Keratinocyte (primary cell): ENCODE data around the gene C2orf78. TPM values are rescaled to one million over a fixed set of nuclear protein-coding genes. Genes with fewer than 3 reads are reported as not detected.

Experiments
- DNase-seq: peaks from one replicate; pipeline ENCODE4 v3.0.0-alpha.2; 2011; ENCODE audit warnings: low read depth, missing footprints, low spot score
- FAIRE-seq: peaks from 2 replicates; lab custom pipeline; 2011; peaks lifted over from hg19 to GRCh38; lab: Jason Lieb, UNC
- H2AFZ ChIP-seq: 2 replicates; pipeline ENCODE4 v1.6.0; 2012; ENCODE audit warnings: low read length, control low read depth, inconsistent platforms; ENCODE audit not compliant: control insufficient read depth
- H3K27ac ChIP-seq: 2 replicates; pipeline ENCODE4 v1.5.1; 2011; ENCODE audit warnings: low read length; ENCODE audit not compliant: control insufficient read depth, insufficient read depth
- H3K27me3 ChIP-seq: 3 replicates; pipeline ENCODE4 v1.6.0; 2011; ENCODE audit warnings: low read length; ENCODE audit not compliant: control insufficient read depth, insufficient read depth; ENCODE audit errors: extremely low read depth
- H3K36me3 ChIP-seq, 2 experiments: 2 replicates in 1 of 2; 3 replicates in 1 of 2; pipeline ENCODE4 v1.5.1; 2011; ENCODE audit warnings: low read length in 2 of 2, mild to moderate bottlenecking in 1 of 2; ENCODE audit not compliant: control insufficient read depth in 2 of 2, insufficient read depth in 2 of 2; ENCODE audit errors: extremely low read depth in 1 of 2
- H3K4me1 ChIP-seq: 3 replicates; pipeline ENCODE4 v1.5.1; 2011; ENCODE audit warnings: low read length; ENCODE audit not compliant: control insufficient read depth, insufficient read depth; ENCODE audit errors: extremely low read depth
- H3K4me2 ChIP-seq: 3 replicates; pipeline ENCODE4 v1.6.0; 2011; ENCODE audit warnings: low read depth, low read length; ENCODE audit not compliant: control insufficient read depth, insufficient read depth; ENCODE audit errors: extremely low read depth
- H3K4me3 ChIP-seq, 3 experiments: fragments of 200-600 bp in 1 of 3; sonication (generic) in 1 of 3; 2 replicates in 2 of 3; 3 replicates in 1 of 3; pipeline ENCODE4 v1.5.1; 2011 to 2016; ENCODE audit warnings: low read length in 3 of 3, mild to moderate bottlenecking in 3 of 3, control low read depth in 2 of 3, inconsistent platforms in 1 of 3, low read depth in 1 of 3, mixed read lengths in 1 of 3, mixed run types in 1 of 3, moderate library complexity in 1 of 3; ENCODE audit not compliant: control insufficient read depth in 2 of 3, insufficient read depth in 2 of 3; ENCODE audit errors: extremely low read depth in 1 of 3
- H3K79me2 ChIP-seq: 2 replicates; pipeline ENCODE4 v1.6.0; 2012; ENCODE audit warnings: low read length; ENCODE audit not compliant: control insufficient read depth, insufficient read depth
- H3K9ac ChIP-seq: 3 replicates; pipeline ENCODE4 v1.6.0; 2011; ENCODE audit warnings: low read length; ENCODE audit not compliant: control insufficient read depth, insufficient read depth; ENCODE audit errors: extremely low read depth
- H3K9me1 ChIP-seq: 3 replicates; pipeline ENCODE4 v1.6.0; 2011; ENCODE audit warnings: low read length; ENCODE audit not compliant: control insufficient read depth, insufficient read depth; ENCODE audit errors: extremely low read depth
- H3K9me3 ChIP-seq: 2 replicates; pipeline ENCODE4 v1.5.1; 2012; ENCODE audit warnings: low read depth, low read length; ENCODE audit not compliant: control insufficient read depth
- H4K20me1 ChIP-seq: 3 replicates; pipeline ENCODE4 v1.6.0; 2011; ENCODE audit warnings: low read length; ENCODE audit not compliant: control insufficient read depth, insufficient read depth; ENCODE audit errors: extremely low read depth
- EZH2 ChIP-seq: IDR thresholded peaks from one replicate; pipeline ENCODE4 v1.6.1; 2012; ENCODE audit warnings: inconsistent platforms, mild to moderate bottlenecking, low read length, moderate library complexity
- dilution Hi-C: fragments of 300-500 bp; cut with MboI; formaldehyde crosslinking; loops from one replicate; pipeline ENCODE4 v1.7.0; 2020; ENCODE audit warnings: low sequenced_read_pairs; ENCODE audit not compliant: extremely low pct_ligation_motif_present
- polyA plus RNA-seq, 5 experiments: library from polyadenylated mRNA; depleted of rRNA in 3 of 5; stranded (reverse) in 3 of 5; stranded (forward) in 1 of 5; unstranded in 1 of 5; fragments of >200 nt; gene quantifications; 1 replicate in 1 of 5; 2 replicates in 3 of 5; 3 replicates in 1 of 5; pipeline versions ENCODE4 v1.2.1 to v1.2.3, GENCODE V29; 2011 to 2012; ENCODE audit warnings: missing spikeins in 2 of 5, low read depth in 1 of 5, low replicate concordance in 1 of 5
- TF ChIP-seq, protein P1 (sequence below), 3 experiments: IDR thresholded peaks in 1 of 3; conservative IDR thresholded peaks in 1 of 3; optimal IDR thresholded peaks in 1 of 3; 2 replicates in 2 of 3; 3 replicates in 1 of 3; pipeline versions ENCODE3 to v1.5.1; 2011; ENCODE audit warnings: low read length in 3 of 3, mild to moderate bottlenecking in 3 of 3, moderate library complexity in 2 of 3, control low read depth in 1 of 3, inconsistent platforms in 1 of 3; ENCODE audit not compliant: insufficient read depth in 2 of 3; ENCODE audit errors: extremely low read depth in 1 of 3

C2orf78 gene
- polyA plus RNA-seq, 1 donor (not counting 4 experiments of a cell fraction or from before 2014, with no cell fraction given): not detected

DNA sequence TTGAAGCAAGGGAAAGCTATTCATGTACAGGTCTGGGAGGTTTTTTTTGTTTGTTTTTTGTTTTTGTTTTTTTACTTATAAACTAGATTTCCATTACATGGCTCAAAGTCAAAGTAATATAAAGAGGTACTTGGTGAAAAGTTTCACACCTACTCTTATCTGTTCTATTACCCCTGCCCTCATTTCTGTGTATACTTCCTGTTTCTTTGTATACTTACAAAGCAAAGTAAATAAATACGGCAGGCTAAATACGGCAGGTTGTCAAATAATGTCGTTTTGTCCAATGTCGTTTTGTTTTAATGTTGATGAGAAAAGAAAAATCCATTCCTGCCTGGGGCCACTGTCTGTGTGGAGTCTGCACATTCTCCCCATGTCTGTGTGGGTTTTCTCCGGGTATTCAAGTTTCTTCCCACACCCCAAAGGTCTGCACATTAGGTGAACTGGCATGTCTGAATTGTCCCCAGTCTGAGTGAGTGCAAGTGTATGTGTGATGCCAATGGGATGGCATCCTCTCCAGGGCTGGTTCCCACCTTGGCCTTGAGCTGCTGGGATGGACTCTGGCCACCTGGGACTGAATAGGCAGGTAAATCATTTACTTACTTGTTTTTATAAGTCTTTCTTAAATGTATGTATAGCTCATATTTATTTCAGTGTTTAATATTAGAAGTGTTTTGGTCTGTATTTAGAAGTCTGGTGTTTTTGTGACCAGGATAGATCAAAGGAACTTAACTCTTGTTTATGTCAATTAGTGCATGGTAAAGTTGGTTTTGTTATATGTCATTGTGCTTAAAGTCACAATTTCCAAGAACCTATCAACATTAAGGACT, 58.1 kb downstream of the C2orf78 start:
- Histone ChIP-seq H3K79me2 (peaks cover 48% of the 10 kb centered on the region), H3K36me3 (peaks cover 20 to 33% of the 10 kb centered on the region in 2 experiments), H3K4me2 (no peak overlapping the region), H3K9ac (no peak overlapping the region), H3K4me1 (peaks cover 3% of the 10 kb centered on the region), H3K4me3 (no peak overlapping the region), H2AFZ (no peak overlapping the region), H3K27ac (no peak overlapping the region), H3K9me3 (no peaks in the 10 kb centered on the region), H4K20me1 (peaks cover 7% of the 10 kb centered on the region), H3K9me1 (no peaks in the 10 kb centered on the region), H3K27me3 (no peaks in the 10 kb centered on the region)
- DNase-seq: no peak
- dilution Hi-C loops: no loop called here
- TF ChIP-seq, protein P1, sequence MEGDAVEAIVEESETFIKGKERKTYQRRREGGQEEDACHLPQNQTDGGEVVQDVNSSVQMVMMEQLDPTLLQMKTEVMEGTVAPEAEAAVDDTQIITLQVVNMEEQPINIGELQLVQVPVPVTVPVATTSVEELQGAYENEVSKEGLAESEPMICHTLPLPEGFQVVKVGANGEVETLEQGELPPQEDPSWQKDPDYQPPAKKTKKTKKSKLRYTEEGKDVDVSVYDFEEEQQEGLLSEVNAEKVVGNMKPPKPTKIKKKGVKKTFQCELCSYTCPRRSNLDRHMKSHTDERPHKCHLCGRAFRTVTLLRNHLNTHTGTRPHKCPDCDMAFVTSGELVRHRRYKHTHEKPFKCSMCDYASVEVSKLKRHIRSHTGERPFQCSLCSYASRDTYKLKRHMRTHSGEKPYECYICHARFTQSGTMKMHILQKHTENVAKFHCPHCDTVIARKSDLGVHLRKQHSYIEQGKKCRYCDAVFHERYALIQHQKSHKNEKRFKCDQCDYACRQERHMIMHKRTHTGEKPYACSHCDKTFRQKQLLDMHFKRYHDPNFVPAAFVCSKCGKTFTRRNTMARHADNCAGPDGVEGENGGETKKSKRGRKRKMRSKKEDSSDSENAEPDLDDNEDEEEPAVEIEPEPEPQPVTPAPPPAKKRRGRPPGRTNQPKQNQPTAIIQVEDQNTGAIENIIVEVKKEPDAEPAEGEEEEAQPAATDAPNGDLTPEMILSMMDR (optimal IDR thresholded peaks at IDR 0.05 in 1 of 3, IDR thresholded peaks at IDR 0.05 in 1 of 3, conservative IDR thresholded peaks at IDR 0.05 in 1 of 3; ENCODE audit: extremely low read depth in 1 of 3, insufficient read depth in 2 of 3, low read length in 3 of 3): no peak
- no peak for TF ChIP-seq EZH2
- no peak for FAIRE-seq

DNA sequence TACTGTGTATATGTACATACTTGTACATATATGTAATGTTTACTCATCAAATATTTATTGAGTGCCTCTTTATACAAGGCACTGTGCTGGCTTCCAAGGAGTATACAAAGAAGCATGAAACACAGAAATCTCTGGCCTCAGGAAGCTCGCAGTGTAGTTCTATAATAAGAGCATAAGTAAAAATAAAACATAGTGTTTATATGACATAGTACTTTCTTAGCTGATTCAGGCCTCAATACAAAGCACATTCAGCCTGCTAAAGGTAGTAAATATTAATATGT, 58.7 kb downstream of the C2orf78 start:
- DNase-seq (no peak), FAIRE-seq (no peak)
- H3K4me2 ChIP-seq: no peak overlapping the region
- H3K27ac ChIP-seq: no peak overlapping the region
- H3K9me3 ChIP-seq: no peaks in the 10 kb centered on the region
- no peaks in the 10 kb centered on the region for H3K27me3 ChIP-seq
- H4K20me1 ChIP-seq: peaks cover 7% of the 10 kb centered on the region
- TF ChIP-seq, protein P1 (optimal IDR thresholded peaks at IDR 0.05 in 1 of 3, IDR thresholded peaks at IDR 0.05 in 1 of 3, conservative IDR thresholded peaks at IDR 0.05 in 1 of 3; ENCODE audit: extremely low read depth in 1 of 3, insufficient read depth in 2 of 3, low read length in 3 of 3): no peak
- H3K79me2 ChIP-seq: peaks cover 46% of the 10 kb centered on the region
- peaks cover 25 to 38% of the 10 kb centered on the region in 2 experiments for H3K36me3 ChIP-seq
- H3K4me1 ChIP-seq: peaks cover 3% of the 10 kb centered on the region
- no peak overlapping the region for H3K4me3 ChIP-seq
- no peak overlapping the region for H3K9ac ChIP-seq
- dilution Hi-C loops: no loop called here
- H2AFZ ChIP-seq: no peak overlapping the region
- H3K9me1 ChIP-seq: no peaks in the 10 kb centered on the region
